GM12864 (cell line): Measurements from ENCODE around the gene TUBA4A.

Source experiments
- DNase-seq: peaks from one replicate; pipeline ENCODE4 v3.0.0-alpha.2; 2011; ENCODE audit warnings: low read depth
- H3K4me3 ChIP-seq: 2 replicates; pipeline ENCODE4 v1.5.1; 2011; ENCODE audit warnings: mild to moderate bottlenecking, low read depth, low read length, control low read depth
- TF ChIP-seq, protein P1 (sequence below): IDR thresholded peaks from 2 replicates; pipeline ENCODE4 v1.5.1; 2011; ENCODE audit warnings: low read depth, mild to moderate bottlenecking, moderate library complexity, low read length, control low read depth, inconsistent platforms; ENCODE audit errors: missing control alignments

TUBA4A gene

GRCh38 chr2:219210196-219210885 is 43.4 kb downstream of the TUBA4A start:
- TF ChIP-seq, protein P1, sequence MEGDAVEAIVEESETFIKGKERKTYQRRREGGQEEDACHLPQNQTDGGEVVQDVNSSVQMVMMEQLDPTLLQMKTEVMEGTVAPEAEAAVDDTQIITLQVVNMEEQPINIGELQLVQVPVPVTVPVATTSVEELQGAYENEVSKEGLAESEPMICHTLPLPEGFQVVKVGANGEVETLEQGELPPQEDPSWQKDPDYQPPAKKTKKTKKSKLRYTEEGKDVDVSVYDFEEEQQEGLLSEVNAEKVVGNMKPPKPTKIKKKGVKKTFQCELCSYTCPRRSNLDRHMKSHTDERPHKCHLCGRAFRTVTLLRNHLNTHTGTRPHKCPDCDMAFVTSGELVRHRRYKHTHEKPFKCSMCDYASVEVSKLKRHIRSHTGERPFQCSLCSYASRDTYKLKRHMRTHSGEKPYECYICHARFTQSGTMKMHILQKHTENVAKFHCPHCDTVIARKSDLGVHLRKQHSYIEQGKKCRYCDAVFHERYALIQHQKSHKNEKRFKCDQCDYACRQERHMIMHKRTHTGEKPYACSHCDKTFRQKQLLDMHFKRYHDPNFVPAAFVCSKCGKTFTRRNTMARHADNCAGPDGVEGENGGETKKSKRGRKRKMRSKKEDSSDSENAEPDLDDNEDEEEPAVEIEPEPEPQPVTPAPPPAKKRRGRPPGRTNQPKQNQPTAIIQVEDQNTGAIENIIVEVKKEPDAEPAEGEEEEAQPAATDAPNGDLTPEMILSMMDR = no peak
- no peak overlapping the region for H3K4me3 ChIP-seq
- DNase-seq = no peak

GRCh38 chr2:219209236-219210195 is 44.2 kb downstream of the TUBA4A start:
- H3K4me3 ChIP-seq = no peak overlapping the region
- DNase-seq = no peak
- TF ChIP-seq, protein P1 = no peak

DNA sequence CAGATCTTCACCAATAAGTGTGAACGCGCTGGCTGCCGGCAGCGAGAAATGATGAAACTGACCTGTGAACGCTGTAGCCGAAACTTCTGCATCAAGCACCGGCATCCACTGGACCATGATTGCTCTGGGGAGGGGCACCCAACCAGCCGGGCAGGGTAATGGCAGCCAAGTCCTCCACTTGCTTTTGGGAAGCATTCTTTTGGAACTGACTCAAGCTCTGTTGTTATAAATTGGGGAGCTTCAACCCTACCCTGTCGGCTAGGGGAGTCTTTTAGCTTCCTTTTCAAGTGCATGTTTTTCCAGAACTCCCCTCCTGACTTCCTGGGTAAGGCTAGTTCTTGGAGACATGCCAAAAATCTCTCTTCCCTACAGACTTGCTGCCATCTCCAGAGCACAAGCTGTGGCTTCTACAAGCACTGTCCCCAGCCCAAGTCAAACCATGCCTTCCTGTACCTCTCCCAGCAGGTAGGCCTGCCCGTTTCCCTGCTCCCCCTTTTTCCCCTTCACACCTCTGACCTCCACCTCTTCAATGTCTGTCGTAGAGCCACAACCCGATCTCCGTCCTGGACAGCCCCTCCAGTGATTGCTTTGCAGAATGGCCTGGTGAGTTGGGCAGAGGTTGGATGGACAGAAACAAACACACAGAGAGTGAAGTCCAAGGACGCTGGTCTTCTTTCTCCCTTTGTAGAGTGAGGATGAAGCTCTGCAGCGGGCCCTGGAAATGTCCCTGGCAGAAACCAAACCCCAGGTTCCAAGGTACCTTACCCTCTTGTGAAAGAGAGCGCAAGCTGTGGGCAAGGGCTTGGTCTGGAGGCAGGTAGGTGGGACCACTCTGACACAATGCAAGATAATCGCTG is 45.6 kb downstream of the TUBA4A start:
- no peak overlapping the region for H3K4me3 ChIP-seq
- TF ChIP-seq, protein P1 = no peak
- no peak for DNase-seq

- TF ChIP-seq, protein P1 = no peak
- peak overlapping the region; percentile 69 for H3K4me3 ChIP-seq
- no peak for DNase-seq
Measured at GRCh38 chr2:219207134-219207883, 46.4 kb downstream of the TUBA4A start.

GRCh38 chr2:219206328-219207133 is 47.2 kb downstream of the TUBA4A start, which contains the start of gene ZFAND2B:
ZFAND2B (plus strand) TSS chr2:219206782; CDS start chr2:219206988, 206 bp downstream.
- DNase-seq = peak; percentile 78

More at GRCh38 chr2:219206328-219207133, 47.2 kb downstream of the TUBA4A start, which contains the start of gene ZFAND2B:
- TF ChIP-seq, protein P1 = no peak
- peak within 1 kb of the TSS; percentile 69 for H3K4me3 ChIP-seq
